Gastrocnemius medialis (tissue), 4 donors: Measurements from ENCODE around the gene TTC21B. TPM values are rescaled to one million over a fixed set of nuclear protein-coding genes. Genes with fewer than 3 reads are reported as not detected.

ENCODE experiments used
- ATAC-seq, 2 donors: fragments of 150-250 bp; one replicate each; pipeline ENCODE4 v1.9.1; 2016
- DNase-seq, 2 donors: peaks; one replicate each; pipeline ENCODE4 v3.0.0-alpha.2; 2019
- H3K27ac ChIP-seq, 4 donors: fragments of 200-600 bp; sonication (generic); 1 replicate in 1 of 4; 2 replicates in 3 of 4; pipeline ENCODE4 v1.5.1; 2016 to 2018; ENCODE audit warnings: mild to moderate bottlenecking in 2 of 4, moderate library complexity in 1 of 4
- H3K27me3 ChIP-seq, 3 donors: fragments of 200-600 bp; sonication (generic) in 2 of 3; 1 replicate in 1 of 3; 2 replicates in 2 of 3; pipeline versions ENCODE4 v1.5.1 to v1.6.0; 2016 to 2019; ENCODE audit warnings: mild to moderate bottlenecking in 1 of 3, moderate library complexity in 1 of 3
- H3K36me3 ChIP-seq, 2 donors: fragments of 200-600 bp; sonication (generic) in 1 of 2; one replicate each; pipeline ENCODE4 v1.5.1; 2017 to 2018
- H3K4me1 ChIP-seq, 2 donors: fragments of 200-600 bp; sonication (generic) in 1 of 2; one replicate each; pipeline ENCODE4 v1.5.1; 2016 to 2017; ENCODE audit warnings: mild to moderate bottlenecking in 2 of 2
- H3K4me3 ChIP-seq, 4 donors: fragments of 200-600 bp; sonication (generic) in 3 of 4; 1 replicate in 1 of 4; 2 replicates in 3 of 4; pipeline ENCODE4 v1.5.1; 2016 to 2019; ENCODE audit warnings: mild to moderate bottlenecking in 2 of 4
- H3K9me3 ChIP-seq, 3 donors: fragments of 200-600 bp; sonication (generic) in 2 of 3; 1 replicate in 1 of 3; 2 replicates in 2 of 3; pipeline ENCODE4 v1.5.1; 2016 to 2019
- POLR2A ChIP-seq, 2 donors: fragments of 450-650 bp; IDR thresholded peaks; one replicate each; pipeline ENCODE4 v1.6.1; 2017; ENCODE audit warnings: antibody characterized with exemption in 2 of 2, mild to moderate bottlenecking in 2 of 2, moderate library complexity in 2 of 2
- in situ Hi-C, 4 donors: fragments of 200-750 bp; cut with MboI; loops; one replicate each; pipeline versions ENCODE4 v1.15.0 to v1.8.0; 2017; ENCODE audit warnings: low sequenced_read_pairs in 4 of 4
- intact Hi-C: fragments of 100-400 bp; cut with DNase I; formaldehyde crosslinking; loops from one replicate; pipeline ENCODE4 v1.15.1; 2023; ENCODE audit warnings: low total_unique reads
- total RNA-seq, 4 donors: library from RNA; depleted of rRNA; stranded (reverse); fragments of >200 nt; gene quantifications; one replicate each; pipeline versions ENCODE4 v1.1.0 to v1.2.3, GENCODE V29; 2016
- TF ChIP-seq, protein P1 (sequence below), 5 experiments: fragments of 450-650 bp in 3 of 5; fragments of 200-600 bp in 2 of 5; sonication (generic) in 2 of 5; IDR thresholded peaks in 4 of 5; conservative IDR thresholded peaks in 1 of 5; 1 replicate in 4 of 5; 2 replicates in 1 of 5; pipeline ENCODE4 v1.5.1; 2016 to 2019; ENCODE audit warnings: antibody characterized with exemption in 5 of 5, mild to moderate bottlenecking in 3 of 5, moderate library complexity in 3 of 5

TTC21B gene
- total RNA-seq, 4 donors from 2014 or later: 11.2 to 17.8 (median 13.0) TPM

GRCh38 chr2:165941827-165942226 lies 11.7 kb downstream of the TTC21B start:
- H3K27ac ChIP-seq: no peak overlapping the region
- H3K36me3 ChIP-seq: peaks cover 0 to 55% of the 10 kb centered on the region in 2 donors
- in situ Hi-C loops (no loop called here), intact Hi-C loops (no loop called here)
- no peaks in the 10 kb centered on the region for H3K27me3 ChIP-seq
- H3K4me3 ChIP-seq: no peak overlapping the region
- ATAC-seq (no peak), DNase-seq (no peak)
- H3K9me3 ChIP-seq: no peaks in the 10 kb centered on the region
- TF ChIP-seq POLR2A (IDR thresholded peaks at IDR 0.05): no peak
- TF ChIP-seq, protein P1, sequence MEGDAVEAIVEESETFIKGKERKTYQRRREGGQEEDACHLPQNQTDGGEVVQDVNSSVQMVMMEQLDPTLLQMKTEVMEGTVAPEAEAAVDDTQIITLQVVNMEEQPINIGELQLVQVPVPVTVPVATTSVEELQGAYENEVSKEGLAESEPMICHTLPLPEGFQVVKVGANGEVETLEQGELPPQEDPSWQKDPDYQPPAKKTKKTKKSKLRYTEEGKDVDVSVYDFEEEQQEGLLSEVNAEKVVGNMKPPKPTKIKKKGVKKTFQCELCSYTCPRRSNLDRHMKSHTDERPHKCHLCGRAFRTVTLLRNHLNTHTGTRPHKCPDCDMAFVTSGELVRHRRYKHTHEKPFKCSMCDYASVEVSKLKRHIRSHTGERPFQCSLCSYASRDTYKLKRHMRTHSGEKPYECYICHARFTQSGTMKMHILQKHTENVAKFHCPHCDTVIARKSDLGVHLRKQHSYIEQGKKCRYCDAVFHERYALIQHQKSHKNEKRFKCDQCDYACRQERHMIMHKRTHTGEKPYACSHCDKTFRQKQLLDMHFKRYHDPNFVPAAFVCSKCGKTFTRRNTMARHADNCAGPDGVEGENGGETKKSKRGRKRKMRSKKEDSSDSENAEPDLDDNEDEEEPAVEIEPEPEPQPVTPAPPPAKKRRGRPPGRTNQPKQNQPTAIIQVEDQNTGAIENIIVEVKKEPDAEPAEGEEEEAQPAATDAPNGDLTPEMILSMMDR (IDR thresholded peaks at IDR 0.05 in 4 of 5, conservative IDR thresholded peaks at IDR 0.05 in 1 of 5): no peak
- H3K4me1 ChIP-seq: no peaks in the 10 kb centered on the region

DNA sequence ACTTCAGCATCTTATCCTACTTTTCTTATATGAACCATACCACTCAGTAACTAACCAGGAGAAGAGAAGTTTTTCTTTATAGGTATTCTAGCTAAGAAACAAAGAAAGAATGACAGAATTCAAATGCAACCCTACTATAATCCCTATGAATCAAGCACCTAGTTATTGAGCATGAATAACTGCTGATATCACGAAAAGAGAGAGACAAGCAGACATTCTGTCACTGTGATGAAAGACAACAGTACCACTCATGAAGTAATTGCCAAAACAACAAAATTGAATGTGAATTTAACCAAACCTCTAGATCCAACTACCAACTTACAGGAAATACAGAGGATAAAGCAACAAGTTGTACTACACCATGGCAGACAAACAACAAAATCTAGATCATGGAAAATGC lies 15.3 kb downstream of the TTC21B start:
- peaks cover 0 to 43% of the 10 kb centered on the region in 2 donors for H3K36me3 ChIP-seq
- intact Hi-C loops: no loop called here

DNA sequence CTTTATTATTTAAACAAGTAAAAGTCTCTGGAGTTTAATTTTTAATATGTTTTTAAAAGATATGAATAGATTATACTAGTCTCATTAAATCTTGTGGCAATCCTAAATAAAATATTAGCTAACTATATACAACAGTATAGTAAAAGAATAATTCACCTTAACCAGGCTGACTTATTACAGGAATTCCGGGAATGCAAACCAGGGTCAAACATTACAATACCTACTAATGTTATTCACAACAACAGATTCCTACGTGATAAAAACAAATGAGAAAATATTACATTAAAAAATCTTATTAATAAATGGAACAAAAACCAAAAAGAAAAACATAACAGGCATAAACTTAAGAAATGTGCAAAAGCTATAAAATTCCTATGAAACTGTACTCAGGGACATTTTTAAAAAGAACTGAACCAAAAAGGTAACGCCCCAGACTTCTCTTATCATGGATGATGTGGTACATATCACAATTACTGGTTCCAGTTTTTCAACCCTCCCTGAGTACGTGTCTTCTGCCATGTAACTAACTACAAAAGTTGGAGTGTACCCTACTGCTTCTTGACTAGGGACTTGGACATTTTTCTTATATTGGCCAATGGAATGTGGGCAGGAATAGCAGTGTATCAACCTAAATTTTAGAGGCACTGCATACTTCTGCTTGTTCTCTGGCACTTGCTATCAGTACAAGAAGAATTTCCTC lies 20.2 kb downstream of the TTC21B start:
- in situ Hi-C loops: no loop called here

More for the DNA sequence above, 15.3 kb downstream of the TTC21B start:
- Histone ChIP-seq H3K27ac (no peak overlapping the region), H3K4me3 (no peak overlapping the region), H3K4me1 (no peaks in the 10 kb centered on the region), H3K9me3 (no peaks in the 10 kb centered on the region), H3K27me3 (no peaks in the 10 kb centered on the region)
- TF ChIP-seq, protein P1 (IDR thresholded peaks at IDR 0.05 in 4 of 5, conservative IDR thresholded peaks at IDR 0.05 in 1 of 5): no peak
- no peak for TF ChIP-seq POLR2A (IDR thresholded peaks at IDR 0.05)
- in situ Hi-C loops: no loop called here
- no peak for ATAC-seq
- no peak for DNase-seq

GRCh38 chr2:165927774-165928173 lies 25.8 kb downstream of the TTC21B start:
- Histone ChIP-seq H3K27ac (no peak overlapping the region), H3K9me3 (no peaks in the 10 kb centered on the region), H3K4me3 (no peak overlapping the region), H3K36me3 (peaks cover 0 to 74% of the 10 kb centered on the region in 2 donors), H3K4me1 (no peaks in the 10 kb centered on the region), H3K27me3 (no peaks in the 10 kb centered on the region)
- no peak for DNase-seq
- TF ChIP-seq, protein P1 (IDR thresholded peaks at IDR 0.05 in 4 of 5, conservative IDR thresholded peaks at IDR 0.05 in 1 of 5): no peak
- no peak for TF ChIP-seq POLR2A (IDR thresholded peaks at IDR 0.05)
- no peak for ATAC-seq
- in situ Hi-C loops (no loop called here), intact Hi-C loops (no loop called here)

More for the DNA sequence above, 20.2 kb downstream of the TTC21B start:
- TF ChIP-seq, protein P1 (IDR thresholded peaks at IDR 0.05 in 4 of 5, conservative IDR thresholded peaks at IDR 0.05 in 1 of 5): no peak
- no peak for TF ChIP-seq POLR2A (IDR thresholded peaks at IDR 0.05)
- Histone ChIP-seq H3K36me3 (peaks cover 0 to 58% of the 10 kb centered on the region in 2 donors), H3K9me3 (no peaks in the 10 kb centered on the region), H3K27ac (no peak overlapping the region), H3K4me3 (no peak overlapping the region), H3K4me1 (no peaks in the 10 kb centered on the region), H3K27me3 (no peaks in the 10 kb centered on the region)
- DNase-seq: no peak
- intact Hi-C loops: no loop called here
- ATAC-seq: no peak
